Stimulated activated naive CD8-positive, alpha-beta T cell treated with anti-CD3 and anti-CD28 coated beads, Interleukin-15, Interleukin-2, amounts not matched to agents 100 ng/mL and 50 ng/mL, for 24 hours (primary cell): ENCODE data around the gene RANBP3.
"Not testable (repeated sequence)": the region's sequence is repeated elsewhere in the genome, so short reads cannot be mapped to it uniquely, and the experiment has no call there.

Source experiments
- H3K27ac Mint-ChIP-seq: one replicate; pipeline ENCODE4 v1.8.0; 2021; ENCODE audit warnings: mild to moderate bottlenecking, mixed read lengths
- H3K27me3 Mint-ChIP-seq: one replicate; pipeline ENCODE4 v1.8.0; 2021; ENCODE audit warnings: mixed read lengths
- H3K36me3 Mint-ChIP-seq: one replicate; pipeline ENCODE4 v1.8.0; 2021; ENCODE audit warnings: low read depth, mixed read lengths
- H3K4me1 Mint-ChIP-seq: one replicate; pipeline ENCODE4 v1.8.0; 2021; ENCODE audit warnings: low read depth, mixed read lengths
- H3K4me3 Mint-ChIP-seq: one replicate; pipeline ENCODE4 v1.8.0; 2021; ENCODE audit warnings: mild to moderate bottlenecking, mixed read lengths
- H3K9me3 Mint-ChIP-seq: one replicate; pipeline ENCODE4 v1.8.0; 2021; ENCODE audit warnings: mixed read lengths

The RANBP3 gene

DNA sequence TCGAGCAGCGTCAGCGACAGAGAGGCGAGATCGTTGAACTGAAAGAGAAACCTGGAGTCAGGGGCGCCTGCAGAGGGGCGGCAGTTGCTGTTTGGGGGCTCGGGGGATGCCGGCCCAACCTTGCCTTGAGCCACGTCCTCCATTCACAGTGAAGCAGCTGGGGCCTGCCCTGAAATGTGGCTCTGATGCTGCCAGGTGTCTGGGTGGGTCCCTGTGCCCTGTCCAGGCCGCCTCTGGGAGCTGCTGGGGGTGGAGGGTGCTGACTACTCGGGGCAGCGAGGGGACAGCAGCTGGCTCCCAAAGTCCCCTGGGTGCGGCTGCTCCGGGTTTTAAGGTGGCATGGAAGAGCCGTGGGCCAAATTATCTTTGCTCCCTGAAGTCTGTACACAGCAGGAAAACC, 17.7 kb upstream of the RANBP3 start:
- Mint-ChIP-seq H3K36me3 (peaks cover 10% of the 10 kb centered on the region), H3K9me3 (no peaks in the 10 kb centered on the region), H3K27ac (no peak overlapping the region), H3K27me3 (no peaks in the 10 kb centered on the region), H3K4me3 (no peak overlapping the region), H3K4me1 (no peaks in the 10 kb centered on the region)

DNA sequence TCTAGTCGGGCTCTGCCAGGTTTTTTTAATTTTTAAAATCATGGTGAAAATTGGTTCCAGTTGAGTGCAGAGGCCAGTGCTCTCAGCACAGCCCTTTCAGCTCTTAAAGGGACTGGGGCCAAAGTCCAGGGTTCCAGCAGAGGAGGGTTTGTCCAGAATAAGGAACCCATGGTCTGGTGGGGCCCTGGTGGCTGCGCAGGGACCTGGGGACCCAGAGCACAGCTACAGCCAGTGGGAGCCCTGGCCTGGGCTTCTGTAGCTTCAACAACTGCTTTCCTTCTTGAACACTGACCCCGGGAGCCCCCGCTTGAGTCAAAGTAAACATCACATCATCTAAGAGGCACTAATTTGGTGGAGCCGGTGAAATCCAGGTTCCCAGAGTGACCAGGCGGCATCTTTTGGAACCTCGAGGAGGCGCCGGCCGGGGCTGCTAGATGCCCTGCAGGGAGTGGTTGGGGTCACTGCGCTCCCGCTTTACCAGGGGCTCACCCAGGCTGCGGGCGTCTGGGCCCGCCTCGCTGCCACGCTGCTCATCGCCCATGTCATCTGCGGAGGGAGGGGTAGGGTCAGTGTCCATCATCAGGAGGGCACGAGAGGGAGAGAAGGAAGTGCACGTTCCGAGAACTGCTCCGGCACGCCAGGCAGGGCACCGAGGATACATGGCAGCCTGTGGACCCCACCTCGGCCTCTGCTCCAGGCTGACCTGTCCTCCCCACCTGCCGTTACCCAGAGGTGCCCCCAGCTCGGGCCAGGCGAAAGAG, 16.6 kb upstream of the RANBP3 start:
- Mint-ChIP-seq H3K4me3 (no peak overlapping the region), H3K9me3 (no peaks in the 10 kb centered on the region), H3K27ac (no peak overlapping the region), H3K27me3 (no peaks in the 10 kb centered on the region), H3K36me3 (peaks cover 3% of the 10 kb centered on the region), H3K4me1 (no peaks in the 10 kb centered on the region)

DNA sequence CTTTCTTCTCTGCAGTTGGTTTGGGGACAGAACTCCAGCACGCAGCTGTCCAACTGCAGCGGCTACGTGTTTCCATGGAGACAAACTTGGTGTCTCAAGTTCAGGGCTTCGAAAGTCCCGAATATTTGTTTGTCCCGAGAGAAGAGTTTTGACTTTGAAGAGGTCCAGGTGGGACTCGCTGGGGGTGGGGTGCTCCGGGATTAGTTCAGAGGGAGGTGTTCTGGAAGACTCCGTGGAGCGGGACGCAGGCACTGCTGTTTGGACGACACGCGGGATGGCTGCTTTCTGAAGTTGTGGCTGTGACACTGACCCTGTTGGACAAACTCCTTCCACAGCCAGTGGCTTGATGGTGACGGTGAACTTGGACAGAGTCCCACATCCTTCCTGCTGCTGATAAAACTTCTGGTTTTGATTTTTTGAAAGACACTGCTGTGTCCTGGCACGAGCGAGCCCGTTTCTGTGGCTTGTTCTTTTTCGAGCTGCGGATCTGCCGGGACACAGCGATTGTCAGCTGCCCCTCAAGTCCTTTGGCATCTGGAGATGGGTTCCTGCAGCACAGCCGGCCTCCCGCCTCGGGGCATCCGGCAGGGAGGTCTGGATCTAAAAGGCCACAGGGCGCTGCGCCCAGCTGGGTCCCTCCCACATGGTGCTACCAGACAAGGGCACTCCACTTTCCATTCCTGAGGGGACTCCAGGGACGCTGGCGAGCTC, 15.9 kb upstream of the RANBP3 start:
- no peak overlapping the region for H3K4me3 Mint-ChIP-seq
- no peaks in the 10 kb centered on the region for H3K9me3 Mint-ChIP-seq
- H3K27me3 Mint-ChIP-seq, result no peaks in the 10 kb centered on the region
- H3K4me1 Mint-ChIP-seq, result no peaks in the 10 kb centered on the region
- H3K27ac Mint-ChIP-seq, result no peak overlapping the region
- H3K36me3 Mint-ChIP-seq, result no peaks in the 10 kb centered on the region

GRCh38 chr19:5993201-5993600, 15.3 kb upstream of the RANBP3 start:
- Mint-ChIP-seq H3K9me3 (no peaks in the 10 kb centered on the region), H3K4me3 (no peak overlapping the region), H3K27me3 (no peaks in the 10 kb centered on the region), H3K36me3 (no peaks in the 10 kb centered on the region), H3K27ac (no peak overlapping the region), H3K4me1 (peaks cover 3% of the 10 kb centered on the region)

- H3K4me1 Mint-ChIP-seq, result peaks cover 4% of the 10 kb centered on the region
- H3K27ac Mint-ChIP-seq, result no peak overlapping the region
- no peaks in the 10 kb centered on the region for H3K27me3 Mint-ChIP-seq
- H3K9me3 Mint-ChIP-seq, result no peaks in the 10 kb centered on the region
- no peaks in the 10 kb centered on the region for H3K36me3 Mint-ChIP-seq
- no peak overlapping the region for H3K4me3 Mint-ChIP-seq
These were observed 14.8 kb upstream of the RANBP3 start for GRCh38 chr19:5992756-5993155.

GRCh38 chr19:5991244-5991838, 13.4 kb upstream of the RANBP3 start:
- Mint-ChIP-seq H3K36me3 (no peaks in the 10 kb centered on the region), H3K4me3 (no peak overlapping the region), H3K27me3 (no peaks in the 10 kb centered on the region), H3K4me1 (peaks cover 11% of the 10 kb centered on the region), H3K27ac (no peak overlapping the region), H3K9me3 (no peaks in the 10 kb centered on the region)

DNA sequence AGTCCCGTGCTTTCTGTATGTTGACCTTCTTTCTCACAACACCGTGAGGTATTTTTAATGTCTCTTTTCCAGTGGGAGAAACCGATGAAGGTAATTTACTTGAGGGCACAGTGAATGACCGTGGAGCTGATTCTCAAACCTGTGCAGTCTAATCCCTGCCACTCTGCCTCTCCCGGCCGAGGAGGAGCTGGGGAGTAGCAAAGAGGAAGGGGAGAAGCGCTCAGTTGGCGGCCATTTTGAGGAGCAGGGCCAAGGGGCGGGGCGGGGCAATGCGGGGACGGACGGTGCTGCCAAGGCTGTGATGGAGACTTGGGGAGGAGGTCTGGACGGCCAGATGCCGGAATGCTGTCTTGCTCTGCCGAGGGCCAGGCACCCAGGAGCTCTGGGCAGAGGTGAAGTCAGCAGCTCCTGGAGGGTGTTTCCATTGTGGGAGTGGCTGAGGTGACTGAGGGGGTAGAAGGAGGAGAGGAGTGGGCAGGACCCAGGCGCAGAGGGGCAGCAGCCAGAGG, 12.4 kb upstream of the RANBP3 start:
- peak overlapping the region; percentile 58 for H3K27ac Mint-ChIP-seq
- no peaks in the 10 kb centered on the region for H3K9me3 Mint-ChIP-seq
- H3K4me3 Mint-ChIP-seq, result peak overlapping the region; percentile 58
- H3K4me1 Mint-ChIP-seq, result peaks cover 11% of the 10 kb centered on the region
- H3K27me3 Mint-ChIP-seq, result no peaks in the 10 kb centered on the region
- H3K36me3 Mint-ChIP-seq, result no peaks in the 10 kb centered on the region

DNA sequence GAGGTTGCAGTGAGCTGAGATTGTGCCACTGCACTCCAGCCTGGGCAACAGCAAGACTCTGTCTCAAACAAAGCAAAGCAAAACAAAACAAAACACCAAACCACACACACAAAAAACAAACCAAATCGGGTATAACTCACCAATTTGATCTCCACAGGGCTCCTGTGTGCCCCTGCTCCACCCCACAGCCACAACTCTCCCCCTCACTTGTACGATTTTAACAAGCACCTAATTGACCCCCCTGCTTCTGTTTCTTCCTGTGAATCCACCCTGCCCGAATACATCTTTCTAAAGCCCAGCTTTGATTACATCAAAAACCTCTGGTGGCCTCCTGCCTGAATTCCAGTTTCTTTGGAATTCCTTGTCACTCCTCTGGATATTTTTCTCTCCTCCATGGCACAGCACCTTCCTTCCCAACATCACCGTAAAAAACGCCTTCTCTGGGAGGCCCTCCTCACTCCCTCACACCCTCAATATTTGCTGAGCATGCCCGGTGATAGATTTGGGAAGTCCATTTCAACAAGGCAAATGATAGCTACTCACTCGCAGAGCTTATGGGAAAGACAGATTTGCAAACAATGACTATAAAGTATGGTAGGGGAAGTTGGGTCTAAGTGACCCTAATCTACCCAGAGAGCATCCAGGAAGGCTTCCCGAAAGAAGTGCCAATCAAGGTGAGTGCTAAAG, 11.6 kb upstream of the RANBP3 start:
- no peaks in the 10 kb centered on the region for H3K27me3 Mint-ChIP-seq
- H3K4me1 Mint-ChIP-seq, result peaks cover 11% of the 10 kb centered on the region

DNA sequence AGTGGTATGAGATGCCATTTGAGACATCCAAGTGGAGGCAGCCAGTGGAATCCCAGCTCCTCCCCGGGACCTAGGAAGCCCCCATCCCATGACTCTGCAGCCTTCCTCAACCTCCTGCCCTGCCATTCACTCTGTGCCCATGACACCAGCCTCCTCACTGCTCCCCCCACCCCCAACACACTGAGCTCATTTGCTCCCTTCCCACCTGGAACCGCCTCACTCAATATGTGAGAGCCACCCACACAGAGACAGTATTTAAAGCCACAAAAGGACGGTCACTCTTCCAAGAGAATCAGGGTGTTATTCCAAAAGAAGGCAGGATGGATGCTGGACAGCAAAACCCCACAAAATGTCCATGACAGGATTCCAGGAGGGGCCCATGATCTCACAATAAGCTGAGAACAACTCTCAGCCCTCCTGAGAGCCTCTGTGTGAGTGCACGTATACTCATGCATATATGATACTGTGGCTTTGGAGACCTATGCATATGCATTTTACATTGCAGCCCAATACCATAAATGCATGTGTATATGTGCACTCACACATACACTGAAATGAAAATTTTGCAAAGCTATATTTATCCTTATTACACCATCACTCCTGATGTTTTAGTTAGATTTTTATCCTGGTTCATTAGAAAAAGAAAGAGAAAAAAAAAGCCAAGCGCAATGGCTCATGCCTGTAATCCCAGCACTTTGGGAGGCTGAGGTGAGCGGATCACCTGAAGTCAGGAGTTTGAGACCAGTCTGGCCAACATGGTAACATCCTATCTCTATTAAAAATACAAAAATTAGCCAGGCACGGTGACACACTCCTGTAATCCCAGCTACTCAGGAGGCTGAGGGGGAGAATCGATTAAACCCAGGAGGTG, 10.8 kb upstream of the RANBP3 start:
- Mint-ChIP-seq H3K4me3 (no peak overlapping the region), H3K4me1 (peaks cover 15% of the 10 kb centered on the region), H3K36me3 (no peaks in the 10 kb centered on the region), H3K27me3 (no peaks in the 10 kb centered on the region), H3K27ac (no peak overlapping the region), H3K9me3 (no peaks in the 10 kb centered on the region)

More for the DNA sequence above, 11.6 kb upstream of the RANBP3 start:
- H3K36me3 Mint-ChIP-seq, result no peaks in the 10 kb centered on the region
- no peak overlapping the region for H3K4me3 Mint-ChIP-seq
- no peak overlapping the region for H3K27ac Mint-ChIP-seq
- H3K9me3 Mint-ChIP-seq, result no peaks in the 10 kb centered on the region

DNA sequence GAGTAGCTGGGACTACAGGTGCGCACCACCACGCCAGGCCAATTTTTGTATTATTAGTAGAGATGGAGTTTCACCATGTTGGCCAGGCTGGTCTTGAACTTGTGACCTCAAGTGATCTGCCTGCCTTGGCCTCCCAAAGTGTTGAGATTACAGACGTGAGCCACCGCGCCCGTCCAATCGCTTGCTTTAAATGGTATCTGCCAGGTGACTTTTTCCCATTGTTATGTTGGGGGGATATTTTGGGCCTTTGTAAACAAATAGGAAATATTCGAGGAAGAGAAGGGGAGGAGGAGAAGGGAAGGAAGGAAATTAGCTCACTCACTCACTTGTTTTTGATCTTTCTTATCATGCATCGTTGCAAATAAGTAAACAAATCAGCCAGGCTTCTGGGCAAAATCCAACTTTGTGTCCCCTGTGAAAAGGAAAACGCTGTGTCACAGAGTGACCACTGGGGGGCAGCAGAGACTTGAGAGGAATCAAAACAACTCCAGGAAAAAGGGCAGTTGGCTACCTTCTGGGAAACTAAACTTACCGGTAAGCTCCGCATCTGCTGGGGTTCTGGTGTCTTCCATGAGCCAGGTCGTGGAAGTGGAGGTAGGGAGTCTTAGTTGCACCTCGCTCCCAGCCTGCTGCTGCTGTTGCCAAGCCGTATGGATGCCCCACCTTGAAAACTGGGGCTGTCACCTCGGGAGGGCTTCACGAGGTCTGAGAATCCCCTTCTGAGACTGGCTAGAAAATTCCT, 9.3 kb upstream of the RANBP3 start:
- Mint-ChIP-seq H3K27me3 (no peaks in the 10 kb centered on the region), H3K36me3 (no peaks in the 10 kb centered on the region), H3K4me1 (peaks cover 28% of the 10 kb centered on the region), H3K27ac (no peak overlapping the region), H3K4me3 (peak overlapping the region; percentile 61), H3K9me3 (no peaks in the 10 kb centered on the region)

DNA sequence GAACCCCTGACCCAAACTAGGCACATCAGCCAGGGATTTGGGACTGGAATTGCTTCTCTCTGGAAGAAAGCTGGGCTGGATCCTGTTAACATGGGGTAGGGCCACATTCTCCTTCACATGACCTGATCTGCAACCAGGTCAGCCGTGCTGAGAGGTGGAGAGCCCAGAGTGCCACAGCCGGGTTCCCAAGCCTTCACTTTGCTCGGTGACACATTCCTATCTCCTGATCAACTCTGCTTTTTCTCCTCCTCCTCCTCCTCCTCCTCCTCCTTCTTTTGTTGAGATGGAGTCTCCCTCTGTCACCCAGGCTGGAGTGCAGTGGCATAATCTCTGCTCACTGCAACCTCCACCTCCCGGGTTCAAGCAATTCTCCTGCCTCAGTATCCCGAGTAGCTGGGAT, 7.9 kb upstream of the RANBP3 start:
- not testable (repeated sequence) for H3K27ac Mint-ChIP-seq, H3K27me3 Mint-ChIP-seq, H3K9me3 Mint-ChIP-seq, H3K4me3 Mint-ChIP-seq, H3K36me3 Mint-ChIP-seq
- H3K4me1 Mint-ChIP-seq, result peaks cover 34% of the 10 kb centered on the region

DNA sequence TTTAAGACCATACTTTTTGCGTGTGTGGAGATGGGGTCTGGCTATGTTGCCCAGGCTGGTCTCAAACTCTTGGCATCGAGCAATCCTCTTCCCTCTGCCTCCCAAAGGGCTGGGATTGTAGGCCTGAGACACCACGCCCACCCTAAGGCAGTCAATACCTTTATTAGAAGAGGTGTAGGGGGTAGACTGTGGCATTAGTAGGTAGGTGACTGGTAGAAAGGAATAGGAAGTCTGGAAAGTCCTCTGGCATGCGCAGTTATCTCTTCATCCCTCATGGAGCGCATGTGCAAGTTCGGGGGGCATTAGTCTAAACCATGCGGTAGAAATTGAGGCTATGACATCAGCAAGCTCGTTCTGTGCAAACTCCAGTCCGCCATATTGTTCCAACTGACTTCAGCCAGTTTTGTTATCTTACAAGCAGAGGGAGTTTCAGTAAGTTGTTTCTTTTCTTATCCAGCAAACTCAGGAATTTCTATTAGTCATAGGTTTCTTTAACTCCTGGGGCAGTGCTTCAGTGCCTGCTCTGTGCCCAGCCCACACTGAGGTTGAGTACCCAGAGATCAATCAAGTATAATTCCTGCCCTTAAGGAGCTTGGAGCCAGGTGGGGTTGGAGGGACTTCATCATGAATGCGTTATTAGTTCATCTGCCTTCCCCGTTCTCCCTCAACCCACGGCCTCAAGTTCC, 7.3 kb upstream of the RANBP3 start:
- H3K36me3 Mint-ChIP-seq, result no peaks in the 10 kb centered on the region
- H3K4me3 Mint-ChIP-seq, result no peak overlapping the region

DNA sequence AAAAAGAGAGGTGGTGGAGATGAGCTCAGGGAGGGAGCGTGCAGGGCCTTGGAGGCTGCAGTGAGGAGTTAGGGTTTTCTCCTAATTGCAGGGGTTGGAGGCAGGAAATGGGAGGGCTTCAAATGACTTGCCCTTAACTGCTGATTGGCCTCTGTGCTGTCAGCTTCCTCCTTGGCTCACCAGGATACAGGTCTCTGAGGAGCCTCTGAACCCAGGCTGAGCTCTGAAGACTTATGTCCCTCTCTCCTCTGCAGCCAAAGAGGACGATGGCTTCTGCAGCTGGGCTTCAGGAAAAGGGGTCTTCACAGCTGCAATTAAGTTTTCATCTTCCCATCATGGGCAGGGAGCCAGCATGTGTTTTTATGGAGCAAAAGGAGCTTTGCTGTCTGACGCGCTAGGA, 6.7 kb upstream of the RANBP3 start:
- Mint-ChIP-seq H3K27me3 (no peaks in the 10 kb centered on the region), H3K4me1 (peaks cover 42% of the 10 kb centered on the region), H3K36me3 (no peaks in the 10 kb centered on the region), H3K27ac (no peak overlapping the region), H3K4me3 (no peak overlapping the region), H3K9me3 (no peaks in the 10 kb centered on the region)

More for the DNA sequence above, 7.3 kb upstream of the RANBP3 start:
- Mint-ChIP-seq H3K27ac (no peak overlapping the region), H3K4me1 (peaks cover 36% of the 10 kb centered on the region), H3K27me3 (no peaks in the 10 kb centered on the region), H3K9me3 (no peaks in the 10 kb centered on the region)
